SK-N-SH treated with all-trans-retinoic acid at 6 μM for 48 hours (cell line): ENCODE data around the gene ERCC6.

ENCODE experiments used
- ARNTL ChIP-seq: fragments of 450-650 bp; formaldehyde crosslinking; IDR thresholded peaks from 2 replicates; pipeline ENCODE4 v1.5.0; 2020; ENCODE audit warnings: low read depth, mild to moderate bottlenecking, moderate library complexity, borderline replicate concordance
- BACH2 ChIP-seq: fragments of 250-450 bp; sonication (Bioruptor Pico); IDR thresholded peaks from 2 replicates; pipeline ENCODE4 v1.9.0; 2021; ENCODE audit warnings: mild to moderate bottlenecking, borderline replicate concordance
- CREB5 ChIP-seq: fragments of 250-450 bp; sonication (Bioruptor Pico); IDR thresholded peaks from 2 replicates; pipeline ENCODE4 v1.5.1; 2020; ENCODE audit warnings: low read depth, mild to moderate bottlenecking, moderate library complexity
- CSDC2 ChIP-seq: fragments of 250-450 bp; sonication (Bioruptor Pico); IDR thresholded peaks from 2 replicates; pipeline ENCODE4 v1.5.0; 2020; ENCODE audit warnings: mild to moderate bottlenecking, moderate library complexity
- GLIS3 ChIP-seq: fragments of 250-450 bp; sonication (Bioruptor Pico); IDR thresholded peaks from 2 replicates; pipeline ENCODE4 v1.5.0; 2020; ENCODE audit warnings: mild to moderate bottlenecking, moderate library complexity
- TOX ChIP-seq: fragments of 250-450 bp; sonication (Bioruptor Pico); IDR thresholded peaks from 2 replicates; pipeline ENCODE4 v1.8.0; 2021; ENCODE audit warnings: mild to moderate bottlenecking, moderate library complexity, borderline replicate concordance
- ZFP3 ChIP-seq: fragments of 250-450 bp; sonication (Bioruptor Pico); IDR thresholded peaks from 2 replicates; pipeline ENCODE4 v1.5.0; 2020; ENCODE audit warnings: mild to moderate bottlenecking, moderate library complexity
- ZFP30 ChIP-seq: fragments of 450-650 bp; formaldehyde crosslinking; IDR thresholded peaks from 2 replicates; pipeline ENCODE4 v1.5.0; 2022; ENCODE audit warnings: mild to moderate bottlenecking, moderate library complexity
- ZNF565 ChIP-seq: fragments of 450-650 bp; formaldehyde crosslinking; conservative IDR thresholded peaks from 2 replicates; pipeline ENCODE4 v1.5.0; 2020; ENCODE audit warnings: low read depth, mild to moderate bottlenecking, moderate library complexity
- ZNF70 ChIP-seq: fragments of 450-650 bp; formaldehyde crosslinking; IDR thresholded peaks from 2 replicates; pipeline ENCODE4 v1.5.0; 2020; ENCODE audit warnings: mild to moderate bottlenecking, moderate library complexity
- ZNF8 ChIP-seq: fragments of 450-650 bp; formaldehyde crosslinking; IDR thresholded peaks from 2 replicates; pipeline ENCODE4 v1.5.0; 2020; ENCODE audit warnings: mild to moderate bottlenecking, moderate library complexity
- TF ChIP-seq, protein P1 (sequence below): fragments of 250-450 bp; sonication (Bioruptor Pico); IDR thresholded peaks from 2 replicates; pipeline ENCODE4 v1.8.0; 2021; ENCODE audit warnings: low read depth, mild to moderate bottlenecking, moderate library complexity, borderline replicate concordance

- TF ChIP-seq ZFP3 (CRISPR knock-in tag) (no peak), CREB5 (no peak), GLIS3 (no peak), ZNF8 (CRISPR knock-in tag) (no peak), CSDC2 (CRISPR knock-in tag) (no peak), ZNF70 (CRISPR knock-in tag) (no peak), BACH2 (CRISPR knock-in tag) (no peak), ARNTL (CRISPR knock-in tag) (no peak), ZFP30 (CRISPR knock-in tag) (no peak), ZNF565 (CRISPR knock-in tag) (no peak), TOX (CRISPR knock-in tag) (no peak)
- TF ChIP-seq, protein P1, sequence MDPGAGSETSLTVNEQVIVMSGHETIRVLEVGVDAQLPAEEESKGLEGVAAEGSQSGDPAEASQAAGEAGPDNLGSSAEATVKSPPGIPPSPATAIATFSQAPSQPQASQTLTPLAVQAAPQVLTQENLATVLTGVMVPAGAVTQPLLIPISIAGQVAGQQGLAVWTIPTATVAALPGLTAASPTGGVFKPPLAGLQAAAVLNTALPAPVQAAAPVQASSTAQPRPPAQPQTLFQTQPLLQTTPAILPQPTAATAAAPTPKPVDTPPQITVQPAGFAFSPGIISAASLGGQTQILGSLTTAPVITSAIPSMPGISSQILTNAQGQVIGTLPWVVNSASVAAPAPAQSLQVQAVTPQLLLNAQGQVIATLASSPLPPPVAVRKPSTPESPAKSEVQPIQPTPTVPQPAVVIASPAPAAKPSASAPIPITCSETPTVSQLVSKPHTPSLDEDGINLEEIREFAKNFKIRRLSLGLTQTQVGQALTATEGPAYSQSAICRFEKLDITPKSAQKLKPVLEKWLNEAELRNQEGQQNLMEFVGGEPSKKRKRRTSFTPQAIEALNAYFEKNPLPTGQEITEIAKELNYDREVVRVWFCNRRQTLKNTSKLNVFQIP (CRISPR knock-in tag), result no peak
Measured at GRCh38 chr10:49505589-49505988, 33.3 kb downstream of the ERCC6 start.
